HG03565 (cell line): ENCODE results near the gene FOXO3.
"Not testable (repeated sequence)": the region's sequence is repeated elsewhere in the genome, so short reads cannot be mapped to it uniquely, and the experiment has no call there.

ENCODE experiments used
- ATAC-seq: cut with Tn5 transposase; IDR thresholded peaks from one replicate; pipeline ENCODE4 v1.9.1; 2021; ENCODE audit warnings: mild to moderate bottlenecking, moderate library complexity; ENCODE audit not compliant: unreplicated experiment

The FOXO3 gene

DNA sequence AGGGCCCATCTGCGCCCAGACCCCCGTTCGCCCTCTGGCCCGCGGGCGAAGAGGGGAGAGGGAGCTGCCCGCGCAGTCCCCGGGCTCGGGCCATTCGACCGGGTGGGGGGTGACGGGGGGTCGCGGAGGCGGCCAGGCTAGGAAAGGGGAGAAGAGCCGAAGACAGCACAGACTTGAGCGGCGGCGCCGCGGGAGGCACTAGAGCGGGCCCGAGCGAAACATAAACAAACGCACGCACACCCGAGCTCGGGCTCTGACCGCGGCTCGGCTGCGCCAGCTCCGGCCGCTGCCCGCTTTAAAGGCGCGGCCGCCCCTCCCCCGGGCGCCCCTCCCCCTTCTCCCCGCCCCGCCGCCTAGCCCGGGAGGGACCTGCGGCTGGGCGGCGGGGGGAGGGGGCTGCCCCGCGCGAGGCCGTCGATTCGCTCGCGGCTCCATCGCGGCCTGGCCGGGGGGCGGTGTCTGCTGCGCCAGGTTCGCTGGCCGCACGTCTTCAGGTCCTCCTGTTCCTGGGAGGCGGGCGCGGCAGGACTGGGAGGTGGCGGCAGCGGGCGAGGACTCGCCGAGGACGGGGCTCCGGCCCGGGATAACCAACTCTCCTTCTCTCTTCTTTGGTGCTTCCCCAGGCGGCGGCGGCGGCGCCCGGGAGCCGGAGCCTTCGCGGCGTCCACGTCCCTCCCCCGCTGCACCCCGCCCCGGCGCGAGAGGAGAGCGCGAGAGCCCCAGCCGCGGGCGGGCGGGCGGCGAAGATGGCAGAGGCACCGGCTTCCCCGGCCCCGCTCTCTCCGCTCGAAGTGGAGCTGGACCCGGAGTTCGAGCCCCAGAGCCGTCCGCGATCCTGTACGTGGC lies at the start of gene FOXO3:
TSS of gene FOXO3 (plus strand) at position 455 of the 846 bp plus-strand sequence. CDS start at position 747, 292 bp downstream.
- ATAC-seq, result no peak

DNA sequence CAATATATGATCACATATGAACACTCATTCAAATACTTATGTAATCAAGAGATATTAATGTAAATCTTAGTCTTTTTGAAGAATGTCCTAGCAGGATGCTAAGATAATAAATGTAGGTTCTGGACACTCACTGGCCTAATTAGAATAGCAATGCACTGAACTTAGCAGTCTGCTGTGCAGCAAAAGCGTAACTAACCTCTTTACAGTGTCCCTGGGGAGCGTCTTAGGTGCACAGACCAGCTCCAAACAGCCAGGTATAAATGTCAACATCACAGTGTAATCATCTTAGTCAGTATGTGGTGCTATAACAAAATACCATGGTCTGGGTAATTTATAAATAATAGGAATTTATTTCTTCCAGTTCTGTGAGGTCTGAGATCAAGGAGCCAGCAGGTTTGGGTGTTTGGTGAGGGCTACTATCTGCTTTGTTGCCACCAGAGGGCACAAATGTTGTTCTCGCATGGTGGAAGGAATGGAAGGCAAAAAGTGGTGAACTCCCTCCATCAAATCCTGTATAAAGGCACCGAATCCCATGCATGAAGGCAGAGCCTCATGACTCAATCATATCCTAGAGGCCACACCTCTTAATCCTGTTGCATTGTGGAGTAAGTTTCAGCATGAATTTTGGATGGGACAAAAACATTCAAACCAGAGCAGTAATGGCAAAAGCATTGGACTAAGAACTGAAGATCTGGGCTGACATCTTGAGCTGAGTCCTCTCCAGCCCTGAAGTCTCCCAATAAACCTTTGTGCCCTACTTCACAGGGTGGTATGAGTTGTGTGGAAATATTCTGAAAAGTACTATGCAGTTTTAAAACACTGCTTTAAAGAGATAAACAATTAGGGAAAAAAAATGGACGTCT lies 41.8 kb upstream of the FOXO3 start:
- ATAC-seq, result no peak

DNA sequence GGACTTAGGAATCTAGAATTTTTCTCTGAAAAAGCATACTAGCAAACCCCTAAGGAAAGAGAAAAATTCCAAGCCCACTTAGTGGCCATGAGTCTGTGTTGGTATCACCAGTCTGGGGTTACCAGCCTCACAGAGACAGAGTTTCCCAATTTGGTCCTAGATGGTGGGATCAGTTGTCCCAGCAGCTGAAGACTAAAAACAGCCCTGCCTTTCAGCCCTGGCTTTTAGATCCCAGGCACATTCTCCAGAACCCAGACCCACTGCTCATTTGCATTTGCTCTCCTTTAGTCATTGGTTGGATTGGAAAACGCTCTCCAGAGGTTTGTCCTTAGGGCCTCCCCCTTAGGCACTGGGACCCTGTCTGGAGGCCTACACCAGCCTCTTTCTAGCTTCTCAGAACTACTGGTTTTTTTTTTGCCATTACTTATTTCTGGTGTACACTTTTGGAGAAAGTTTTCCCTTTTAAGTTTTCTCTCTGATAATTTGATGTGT lies 39.1 kb upstream of the FOXO3 start:
- no peak for ATAC-seq

DNA sequence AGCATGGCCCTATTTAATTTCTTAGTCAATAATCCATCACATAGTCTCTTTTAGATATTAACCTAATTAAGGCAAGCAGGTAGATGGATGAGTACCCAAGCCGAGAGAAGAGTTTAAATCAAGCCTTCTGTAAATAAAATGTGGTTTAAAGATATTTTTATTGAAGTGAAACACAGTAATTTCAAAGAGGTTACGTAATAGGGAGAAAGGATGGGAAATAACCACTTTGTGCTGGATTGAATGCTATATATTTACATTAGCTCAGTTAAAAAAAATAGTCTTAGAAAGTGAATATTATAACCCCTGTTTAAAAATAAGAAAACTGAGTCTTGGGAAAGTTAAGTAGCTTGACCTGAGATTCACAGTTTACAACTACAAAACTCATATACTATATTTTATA lies 37.0 kb upstream of the FOXO3 start:
- ATAC-seq, result no peak

DNA sequence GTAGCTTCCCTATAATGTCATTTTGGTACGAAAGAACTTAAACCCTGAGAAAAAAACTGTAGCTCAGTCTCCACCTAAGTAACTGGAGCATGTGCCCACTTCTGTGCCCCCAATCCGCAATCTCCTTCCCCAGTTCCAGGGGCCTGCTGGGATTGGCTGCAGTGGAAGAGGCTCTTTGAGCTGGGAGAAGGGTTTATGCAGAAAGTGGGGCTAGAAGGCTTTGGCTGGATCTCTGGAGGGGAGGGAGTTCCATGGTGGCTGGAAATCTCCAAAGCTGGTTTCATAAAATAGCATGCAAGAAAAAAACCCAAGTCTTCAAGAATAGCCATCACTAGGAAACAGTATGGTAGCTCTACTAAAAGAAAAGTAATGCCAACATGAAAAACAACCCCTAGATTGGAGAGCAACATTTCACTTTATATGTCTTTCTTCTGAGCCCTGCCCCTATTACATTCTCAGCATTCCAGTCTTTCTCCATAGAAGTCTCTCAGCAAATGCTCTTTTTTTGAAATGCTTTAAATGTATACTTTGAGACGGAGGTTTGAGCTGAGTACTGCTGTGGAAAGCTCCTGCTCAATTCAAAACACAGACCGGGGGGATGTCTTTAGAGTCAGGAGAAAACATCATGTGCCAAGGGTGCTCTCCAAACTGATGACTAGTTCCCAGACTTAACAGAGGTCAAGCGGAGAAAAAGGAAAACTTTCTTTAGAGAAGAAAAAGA lies 36.0 kb upstream of the FOXO3 start:
- ATAC-seq, result no peak

DNA sequence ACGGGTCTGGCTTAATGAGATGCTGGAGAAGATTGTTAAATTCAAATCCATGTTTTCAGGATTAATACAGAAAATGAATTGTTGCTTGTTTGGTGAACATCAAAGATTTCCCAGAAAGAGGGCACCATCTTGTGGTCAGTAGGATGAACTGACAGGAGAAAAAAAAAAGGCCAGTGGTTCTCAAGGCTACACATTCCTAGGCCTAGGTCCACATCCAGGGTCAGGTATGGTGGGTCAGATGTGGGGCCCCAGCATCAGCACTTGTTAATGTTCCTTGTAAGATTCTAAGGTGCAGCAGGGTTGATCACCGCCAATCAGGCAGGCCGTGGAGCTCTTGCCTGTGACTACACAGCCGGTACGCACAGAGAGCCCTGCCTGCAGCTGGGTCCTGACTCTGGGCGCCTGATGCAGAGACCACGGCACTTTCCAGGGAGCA lies 34.0 kb upstream of the FOXO3 start:
- ATAC-seq, result no peak

DNA sequence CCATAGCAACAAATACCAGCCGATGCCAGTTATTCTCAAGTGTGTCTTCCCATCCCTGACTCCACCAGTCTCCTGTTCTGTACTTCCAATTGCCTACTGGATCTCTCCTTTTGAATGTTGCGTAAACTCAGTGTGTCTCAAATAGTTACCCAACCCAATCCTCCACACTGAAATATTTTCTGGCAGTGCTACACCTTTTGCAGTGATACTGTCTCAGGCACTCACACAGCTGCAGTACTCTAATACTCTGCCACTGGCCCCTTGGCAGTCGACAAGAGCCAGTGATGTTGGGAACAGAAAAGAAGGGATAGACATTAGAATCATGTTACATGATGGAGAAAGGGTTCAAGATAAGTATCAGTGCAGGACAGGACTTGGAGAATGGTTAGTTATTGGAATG lies 31.8 kb upstream of the FOXO3 start:
- ATAC-seq, result no peak

DNA sequence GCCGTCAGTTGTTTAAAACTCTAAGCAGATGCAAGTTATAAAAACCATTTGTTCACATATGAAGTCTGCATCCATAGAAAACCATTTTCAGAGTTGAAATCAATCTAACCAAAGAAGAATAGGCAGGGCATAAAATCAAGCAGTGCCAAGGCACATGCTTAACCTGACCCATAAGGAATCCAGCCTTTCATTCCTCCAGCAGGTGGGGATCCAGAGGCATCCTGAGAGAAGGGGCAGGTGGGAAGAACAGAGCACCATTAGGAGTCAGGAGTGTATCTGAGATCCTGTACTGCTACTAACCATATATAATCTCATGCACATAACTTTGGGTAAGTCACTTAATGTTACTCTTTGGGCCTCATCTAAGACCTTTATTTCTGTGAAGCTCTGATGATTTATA lies 29.4 kb upstream of the FOXO3 start:
- no peak for ATAC-seq

DNA sequence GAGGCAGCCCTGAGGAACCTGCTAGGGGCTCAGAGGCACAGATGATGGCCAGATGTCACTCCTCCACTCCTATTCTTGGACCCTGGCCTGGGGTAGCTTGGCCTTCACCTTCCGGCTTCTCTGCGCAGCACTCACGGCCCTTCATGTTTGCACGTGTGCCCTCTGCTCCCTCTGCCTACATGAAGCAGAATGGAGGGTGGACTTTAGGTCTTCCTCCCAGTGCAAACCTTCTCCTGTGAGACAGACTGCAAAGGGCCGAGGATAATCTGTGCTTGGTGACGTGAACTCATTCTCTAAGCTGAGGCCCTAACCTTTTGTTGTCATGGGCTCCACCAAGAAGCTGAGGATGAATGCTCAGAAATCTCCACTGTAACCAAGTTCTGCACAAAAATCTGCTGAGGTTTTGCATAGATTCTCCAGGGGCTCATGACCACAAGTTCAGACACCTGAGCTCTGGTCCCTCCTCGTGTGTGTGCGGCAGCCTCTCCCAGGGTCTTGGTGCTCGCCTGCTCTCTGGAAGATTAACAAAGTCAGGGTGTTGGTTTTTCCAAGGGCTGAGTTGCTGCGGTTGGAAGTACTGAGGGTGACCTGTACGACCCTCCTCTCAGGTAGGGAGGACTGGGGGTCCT lies 25.5 kb upstream of the FOXO3 start:
- ATAC-seq, result no peak

DNA sequence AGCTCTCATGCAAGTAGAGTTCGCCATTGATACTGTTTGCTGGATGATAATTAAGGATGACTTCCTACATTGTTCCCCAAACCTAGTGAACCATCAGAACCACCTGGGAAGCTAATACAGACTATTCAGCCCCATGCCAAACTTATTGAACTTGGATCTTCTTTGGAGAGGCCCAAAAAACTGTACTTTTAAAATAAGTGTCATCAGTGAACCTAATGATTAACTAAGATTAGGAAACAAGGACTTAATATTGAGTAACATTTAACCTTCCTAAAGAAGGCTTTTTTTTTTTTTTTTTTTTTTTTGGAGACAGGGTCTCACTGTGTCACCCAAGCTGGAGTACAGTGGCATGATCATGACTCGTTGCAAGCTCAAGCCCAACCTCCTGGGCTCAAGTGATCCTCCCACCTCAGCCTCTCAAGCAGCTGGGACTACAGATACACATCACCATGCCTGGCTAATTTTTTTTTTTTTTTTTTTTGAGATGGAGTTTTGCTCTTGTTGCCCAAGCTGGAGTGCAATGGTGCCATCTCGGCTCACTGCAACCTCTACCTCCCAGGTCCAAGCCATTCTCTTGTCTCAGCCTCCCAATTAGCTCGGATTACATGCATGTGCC lies 24.7 kb upstream of the FOXO3 start:
- not testable (repeated sequence) for ATAC-seq

DNA sequence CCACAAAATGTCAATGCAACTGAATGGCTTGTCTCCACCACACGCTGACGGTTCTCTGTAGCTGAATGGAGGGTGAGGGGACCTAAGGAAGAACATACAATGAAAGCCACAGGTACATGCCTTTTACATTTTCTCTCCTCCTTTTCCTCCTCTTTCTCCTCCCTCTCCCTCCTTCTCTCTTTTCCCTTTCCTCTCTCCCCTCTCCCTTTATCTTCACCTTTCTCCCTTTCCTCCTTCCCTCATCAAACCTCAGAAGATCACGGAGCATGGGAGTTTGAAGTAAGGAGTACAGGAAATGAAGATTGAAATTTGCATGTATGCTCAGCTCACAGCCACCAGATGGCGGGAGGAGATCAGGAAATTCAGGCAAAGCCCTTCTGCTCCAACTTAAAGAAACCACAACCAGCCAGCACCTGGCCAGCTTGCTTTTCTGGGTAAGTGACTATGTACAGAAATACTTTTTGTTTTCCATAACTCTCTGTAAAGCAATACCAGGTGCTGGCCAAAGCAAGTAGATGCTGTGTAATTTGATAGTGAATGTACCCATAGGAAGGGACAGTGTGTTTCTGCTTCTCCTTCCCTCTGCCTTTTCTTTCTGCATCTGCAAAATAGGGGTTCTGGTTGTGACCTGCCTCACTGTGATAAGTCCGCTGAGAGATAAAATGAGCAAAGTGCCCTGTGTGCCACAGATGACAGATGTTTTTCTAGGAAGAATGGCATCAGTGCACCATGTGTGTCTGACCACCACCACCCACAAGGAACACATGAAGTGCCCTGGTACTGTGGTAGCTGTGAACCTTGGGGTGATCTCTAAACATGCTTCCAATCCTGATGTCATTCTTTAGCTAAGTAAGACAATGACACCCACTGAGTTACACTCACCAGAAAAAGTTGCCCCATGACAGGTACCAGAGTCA lies 18.6 kb upstream of the FOXO3 start:
- ATAC-seq, result no peak

DNA sequence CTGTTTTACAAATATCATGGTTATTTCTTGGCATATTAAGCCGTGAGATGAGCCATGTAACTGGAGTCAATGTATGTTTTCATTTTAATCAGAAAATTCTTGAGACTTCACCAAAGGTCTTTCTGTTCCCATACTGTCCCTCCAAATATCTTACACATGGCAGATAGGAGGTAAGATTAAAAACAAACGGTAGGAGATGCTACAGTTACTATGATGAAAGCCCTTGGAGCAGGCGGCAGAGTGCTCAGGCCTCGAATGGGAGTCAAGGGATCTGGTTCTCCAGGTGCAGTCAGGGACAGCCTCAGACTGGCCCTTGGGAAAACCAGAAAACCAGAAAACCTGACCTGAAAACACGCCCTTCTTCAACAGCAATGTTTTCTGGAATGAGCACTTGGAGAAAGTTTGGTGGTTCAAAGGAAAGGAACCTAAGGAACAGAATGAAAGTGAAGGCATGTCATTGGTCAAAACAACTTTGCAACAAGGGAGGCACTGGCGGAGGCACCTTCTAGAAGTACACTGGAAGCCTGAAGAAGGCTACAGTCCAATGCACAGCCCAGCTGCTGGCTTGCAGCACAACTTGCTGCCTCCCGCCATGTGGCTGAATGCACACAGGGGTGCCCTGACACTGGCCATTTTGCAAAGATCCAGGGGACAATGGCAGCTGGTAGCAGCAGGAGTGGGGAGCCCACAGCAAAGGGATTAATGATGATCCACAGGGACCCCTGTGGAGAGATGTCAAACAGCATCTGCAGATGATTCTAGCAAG lies 17.4 kb upstream of the FOXO3 start:
- ATAC-seq, result no peak

DNA sequence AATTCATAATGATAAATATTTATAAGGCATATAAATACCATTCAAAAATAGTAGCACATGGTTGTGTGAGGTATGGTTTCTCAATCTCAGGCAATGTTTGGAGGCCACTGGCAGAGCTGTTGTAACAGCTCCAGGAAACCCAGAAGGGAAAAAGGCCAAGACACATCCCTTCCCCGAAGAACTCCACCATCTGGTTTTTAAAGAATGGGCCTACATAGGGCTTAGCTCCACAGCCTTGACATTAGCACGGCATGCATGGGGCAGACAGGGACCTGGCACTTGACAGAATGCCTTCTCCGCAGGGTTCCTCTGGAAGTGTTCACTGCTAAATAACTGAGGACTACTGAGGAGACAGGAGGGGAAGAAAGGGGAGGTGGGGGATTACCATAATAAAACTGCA lies 16.1 kb upstream of the FOXO3 start:
- no peak for ATAC-seq

DNA sequence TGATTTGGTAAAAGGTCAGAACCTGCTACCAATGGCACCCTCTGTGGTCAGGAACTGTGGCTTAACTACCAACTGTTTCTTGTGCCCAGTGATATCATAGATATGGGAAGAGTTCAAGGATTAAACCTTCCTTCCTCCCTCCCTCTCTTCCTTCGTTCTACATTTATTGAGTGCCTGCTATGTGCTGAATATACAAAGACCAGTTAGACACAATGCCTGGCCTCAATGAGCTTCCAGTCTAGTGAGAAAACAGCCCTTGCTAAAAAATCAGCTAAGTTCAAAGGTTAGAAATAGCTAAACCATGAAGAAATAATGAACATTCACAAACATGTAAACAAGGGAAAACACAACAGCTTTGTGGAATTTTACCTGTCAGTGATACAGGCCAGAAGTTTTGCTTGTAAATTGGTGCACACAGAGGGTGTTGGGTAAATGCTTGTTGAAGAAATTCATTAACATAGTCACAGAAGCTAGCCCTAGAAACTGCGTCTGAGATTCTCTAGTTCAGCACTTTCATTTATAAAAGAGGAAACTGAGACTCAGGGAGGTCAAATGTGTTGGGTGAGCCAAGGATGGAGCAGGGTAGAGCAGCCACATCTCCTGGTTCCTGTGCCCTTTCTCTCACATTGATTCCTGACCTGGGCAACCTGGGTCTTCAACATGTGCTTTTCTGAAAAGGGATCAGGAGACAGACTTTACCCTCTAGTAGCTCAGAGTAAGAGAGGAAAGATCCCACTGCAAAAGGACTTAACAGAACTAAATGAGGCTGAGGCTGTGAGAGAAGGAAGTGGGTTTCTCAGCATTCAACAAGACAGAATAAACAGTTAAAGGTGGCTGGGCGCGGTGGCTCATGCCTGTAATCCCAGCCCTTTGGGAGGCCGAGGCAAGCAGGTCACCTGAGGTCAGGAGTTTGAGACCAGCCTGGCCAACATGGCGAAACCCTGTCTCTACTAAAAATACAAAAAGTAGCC lies 14.4 kb upstream of the FOXO3 start:
- ATAC-seq, result no peak

DNA sequence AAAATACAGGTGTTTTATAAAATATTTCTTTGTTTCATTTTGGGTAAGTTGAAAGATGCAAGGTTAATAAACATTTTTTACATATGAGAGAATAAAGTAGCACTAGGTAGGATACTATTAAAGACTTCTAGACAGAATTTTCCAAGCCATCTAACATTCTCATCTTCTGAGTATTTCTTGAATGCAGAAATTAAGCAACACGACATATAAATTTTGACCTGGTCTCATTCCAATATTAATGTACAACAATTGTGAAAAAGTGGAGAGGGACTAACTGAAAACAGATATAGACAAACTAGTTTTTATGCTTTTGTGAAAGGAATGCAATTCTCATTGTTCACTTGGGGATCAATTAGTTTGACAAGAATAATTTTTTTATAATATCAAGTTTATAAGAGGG lies 11.5 kb upstream of the FOXO3 start:
- ATAC-seq, result no peak

DNA sequence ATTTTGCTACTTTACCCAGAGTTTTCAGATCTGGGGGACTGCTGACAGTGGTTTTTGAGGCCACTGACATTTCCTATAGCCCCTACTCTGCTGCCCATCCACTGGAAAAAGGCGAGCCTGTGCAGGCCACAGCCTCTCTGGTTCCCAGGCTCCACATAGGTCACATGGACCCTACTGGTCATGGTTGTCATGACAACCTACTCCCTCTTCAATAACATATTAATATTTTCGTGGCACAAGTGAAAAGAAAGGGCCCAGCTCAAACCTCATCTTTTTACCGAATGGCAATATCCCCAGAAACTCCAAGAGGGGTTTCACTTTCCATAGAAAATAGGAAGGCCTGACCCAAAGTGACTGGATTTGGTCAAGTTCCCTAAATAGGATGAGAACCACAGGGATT lies 11.0 kb upstream of the FOXO3 start:
- no peak for ATAC-seq

DNA sequence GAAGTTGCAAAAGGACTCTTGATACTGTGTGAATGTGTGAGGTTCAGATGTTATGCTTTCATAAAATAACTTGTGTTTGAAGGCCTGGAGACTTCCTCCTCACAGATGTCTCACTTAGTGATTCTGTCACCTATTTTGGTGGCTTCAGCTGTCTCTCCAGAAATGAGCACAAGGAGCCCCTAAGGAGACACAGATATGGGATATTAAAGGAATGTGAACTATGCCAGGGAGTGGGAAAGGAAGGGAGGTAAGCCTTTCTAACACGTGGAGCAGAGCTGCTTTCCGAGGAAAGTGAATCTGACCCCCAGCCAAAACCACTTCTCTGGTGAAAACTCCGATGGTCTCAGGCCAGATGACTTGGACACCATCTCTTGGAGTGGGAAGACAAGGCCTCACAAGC lies 10.5 kb upstream of the FOXO3 start:
- no peak for ATAC-seq
